ENCODE measurements around the gene CYB561D1.

- no peak for TF ChIP-seq CTCF (IDR thresholded peaks at IDR 0.05)
- no peak for TF ChIP-seq POLR2AphosphoS5 (IDR thresholded peaks at IDR 0.05)
- no peak for TF ChIP-seq POLR2A (IDR thresholded peaks at IDR 0.05)
These were observed 27.2 kb upstream of the CYB561D1 start, which contains the start of gene SYPL2 for GRCh38 chr1:109466452-109467300.

All from breast epithelium (tissue), 3 donors.